Stomach (tissue), 9 donors: Measurements from ENCODE around the gene HLCS. TPM values are rescaled to one million over a fixed set of nuclear protein-coding genes. Genes with fewer than 3 reads are reported as not detected.

Source experiments
- DNase-seq, 2 donors: peaks; one replicate each; pipeline versions ENCODE4 v3.0.0 to v3.0.0-alpha.2; 2013 to 2019
- H3K27ac ChIP-seq, 5 donors: fragments of 200-600 bp in 4 of 5; sonication (generic) in 4 of 5; one replicate each; pipeline ENCODE4 v1.5.1; 2013 to 2019; ENCODE audit warnings: mild to moderate bottlenecking in 1 of 5, moderate library complexity in 1 of 5
- H3K27me3 ChIP-seq, 3 donors: fragments of 200-600 bp; sonication (generic); one replicate each; pipeline ENCODE4 v1.5.1; 2017 to 2019; ENCODE audit warnings: mixed run types in 1 of 3
- H3K36me3 ChIP-seq, 4 donors: fragments of 200-600 bp; sonication (generic); 1 replicate in 3 of 4; 2 replicates in 1 of 4; pipeline ENCODE4 v1.5.1; 2016 to 2019
- H3K4me1 ChIP-seq, 4 donors: fragments of 200-600 bp; sonication (generic); one replicate each; pipeline ENCODE4 v1.5.1; 2016 to 2019
- H3K4me3 ChIP-seq, 4 donors: fragments of 200-600 bp; sonication (generic) in 3 of 4; one replicate each; pipeline ENCODE4 v1.5.1; 2016 to 2019; ENCODE audit warnings: mild to moderate bottlenecking in 1 of 4
- H3K9me3 ChIP-seq, 4 donors: fragments of 200-600 bp; sonication (generic); one replicate each; pipeline ENCODE4 v1.5.1; 2016 to 2019
- EP300 ChIP-seq: sonication (generic); formaldehyde crosslinking; IDR thresholded peaks from one replicate; pipeline ENCODE4 v1.6.1; 2017; ENCODE audit warnings: antibody characterized with exemption
- POLR2A ChIP-seq, 4 donors: fragments of 450-650 bp; IDR thresholded peaks; one replicate each; pipeline ENCODE4 v1.6.1; 2016; ENCODE audit warnings: antibody characterized with exemption in 4 of 4, control low read depth in 2 of 4, mild to moderate bottlenecking in 1 of 4, moderate library complexity in 1 of 4
- POLR2AphosphoS5 ChIP-seq, 3 donors: sonication (generic); formaldehyde crosslinking; IDR thresholded peaks; one replicate each; pipeline ENCODE4 v1.6.1; 2016; ENCODE audit warnings: antibody characterized with exemption in 3 of 3
- WGBS, 5 donors: extraction: QIAGEN DNeasy Blood & Tissue Kit in 3 of 5; methylation state at CpG; one replicate each; pipeline versions ENCODE4 v1.1.5 to v1.1.7; 2013 to 2018; 5-methylcytosine and 5-hydroxymethylcytosine counted together
- intact Hi-C: fragments of 100-400 bp; cut with DNase I; formaldehyde crosslinking; loops from one replicate; pipeline ENCODE4 v1.15.1; 2023; ENCODE audit warnings: low total_unique reads
- polyA plus RNA-seq, 3 donors: library from polyadenylated mRNA; stranded (reverse); fragments of 200-250 nt; gene quantifications; one replicate each; pipeline ENCODE4 v1.2.3, GENCODE V29; 2013
- total RNA-seq, 5 donors: library from RNA; depleted of rRNA; stranded (reverse); fragments of >200 nt; gene quantifications; one replicate each; pipeline versions ENCODE4 v1.1.0 to v1.2.3, GENCODE V29; 2014 to 2016
- TF ChIP-seq, protein P1 (sequence below), 7 experiments: fragments of 450-650 bp in 4 of 7; fragments of 200-600 bp in 3 of 7; sonication (generic) in 3 of 7; IDR thresholded peaks; one replicate each; pipeline ENCODE4 v1.5.1; 2016 to 2019; ENCODE audit warnings: antibody characterized with exemption in 7 of 7, control low read depth in 2 of 7, mild to moderate bottlenecking in 1 of 7
- donor health status: healthy with polysubstance abuse.
- donor health status: Bipolar disorder and iron deficiency.
- donor health status: healthy.

HLCS gene
- total and polyA plus RNA-seq, 8 donors, result 2.3 to 35.1 (median 13.9) TPM

DNA sequence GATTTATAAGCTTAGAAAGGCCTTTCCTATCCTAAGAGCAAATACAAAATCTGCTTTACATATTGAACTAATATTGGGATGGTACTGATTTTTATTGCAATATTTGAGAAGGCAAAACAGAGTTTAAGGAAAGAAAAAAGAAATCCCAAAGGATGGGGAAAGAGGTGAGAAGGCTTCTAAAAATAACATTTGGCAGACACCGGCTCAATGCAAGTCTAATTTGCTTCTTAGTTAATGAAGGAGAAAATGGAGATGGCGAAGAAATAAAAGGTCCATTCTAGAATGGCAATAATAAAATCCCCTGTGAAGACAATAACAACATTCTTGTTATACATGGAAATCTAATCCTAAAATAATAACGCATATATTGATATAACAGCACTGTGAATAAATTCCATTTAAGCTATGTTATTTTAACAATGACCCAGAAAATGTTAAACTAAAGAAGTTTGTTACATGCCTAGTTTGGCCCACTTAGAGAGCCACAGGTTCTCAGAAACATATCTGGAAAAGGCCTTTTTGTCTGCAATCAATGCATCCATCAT is 117.7 kb downstream of the HLCS start:
- WGBS, 5 donors, result 85 to 97% (median 96%) methylated on average over 3 of the region's 3 CpGs
- H3K36me3 ChIP-seq, result no peaks in the 10 kb centered on the region
- no peak for DNase-seq

DNA sequence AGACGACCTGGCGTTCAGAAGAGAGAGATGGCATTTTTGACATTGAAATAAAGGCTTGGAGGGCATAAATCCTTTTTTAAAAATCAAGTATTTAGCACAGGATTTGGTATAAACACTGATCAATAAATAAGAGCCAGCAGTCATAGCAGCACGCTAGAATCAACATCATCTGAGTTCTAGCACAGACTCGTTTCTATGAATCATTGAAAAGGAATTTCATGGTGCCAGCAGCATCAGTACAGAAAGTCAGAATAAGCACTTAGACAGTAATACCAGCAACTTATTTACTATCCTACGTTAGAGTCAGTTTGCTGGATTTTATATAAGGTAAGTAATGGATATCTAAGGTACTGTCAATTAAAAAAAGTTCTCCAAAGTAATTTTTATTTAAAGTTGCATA is 119.3 kb downstream of the HLCS start:
- TF ChIP-seq, protein P1, sequence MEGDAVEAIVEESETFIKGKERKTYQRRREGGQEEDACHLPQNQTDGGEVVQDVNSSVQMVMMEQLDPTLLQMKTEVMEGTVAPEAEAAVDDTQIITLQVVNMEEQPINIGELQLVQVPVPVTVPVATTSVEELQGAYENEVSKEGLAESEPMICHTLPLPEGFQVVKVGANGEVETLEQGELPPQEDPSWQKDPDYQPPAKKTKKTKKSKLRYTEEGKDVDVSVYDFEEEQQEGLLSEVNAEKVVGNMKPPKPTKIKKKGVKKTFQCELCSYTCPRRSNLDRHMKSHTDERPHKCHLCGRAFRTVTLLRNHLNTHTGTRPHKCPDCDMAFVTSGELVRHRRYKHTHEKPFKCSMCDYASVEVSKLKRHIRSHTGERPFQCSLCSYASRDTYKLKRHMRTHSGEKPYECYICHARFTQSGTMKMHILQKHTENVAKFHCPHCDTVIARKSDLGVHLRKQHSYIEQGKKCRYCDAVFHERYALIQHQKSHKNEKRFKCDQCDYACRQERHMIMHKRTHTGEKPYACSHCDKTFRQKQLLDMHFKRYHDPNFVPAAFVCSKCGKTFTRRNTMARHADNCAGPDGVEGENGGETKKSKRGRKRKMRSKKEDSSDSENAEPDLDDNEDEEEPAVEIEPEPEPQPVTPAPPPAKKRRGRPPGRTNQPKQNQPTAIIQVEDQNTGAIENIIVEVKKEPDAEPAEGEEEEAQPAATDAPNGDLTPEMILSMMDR (IDR thresholded peaks at IDR 0.05), result no peak
- no peak for TF ChIP-seq POLR2AphosphoS5 (IDR thresholded peaks at IDR 0.05)
- no peak for TF ChIP-seq POLR2A (IDR thresholded peaks at IDR 0.05)
- TF ChIP-seq EP300, result no peak
- intact Hi-C loops, result no loop called here
- H3K4me3 ChIP-seq, result no peak overlapping the region
- peaks cover 0 to 12% (median 6%) of the 10 kb centered on the region in 4 donors for H3K4me1 ChIP-seq
- H3K9me3 ChIP-seq, result no peaks in the 10 kb centered on the region
- H3K36me3 ChIP-seq, result no peaks in the 10 kb centered on the region
- 51 to 57% (median 53%) methylated on average over 5 of the region's 5 CpGs for WGBS, 5 donors
- no peaks in the 10 kb centered on the region for H3K27me3 ChIP-seq
- peak in 1 of 2 donors; percentile 54 for DNase-seq
- no peak overlapping the region for H3K27ac ChIP-seq

More for the DNA sequence above, 117.7 kb downstream of the HLCS start:
- no peak overlapping the region for H3K27ac ChIP-seq
- H3K9me3 ChIP-seq, result no peaks in the 10 kb centered on the region
- intact Hi-C loops, result no loop called here
- H3K27me3 ChIP-seq, result no peaks in the 10 kb centered on the region
- no peak for TF ChIP-seq EP300
- no peak for TF ChIP-seq POLR2AphosphoS5 (IDR thresholded peaks at IDR 0.05)
- TF ChIP-seq POLR2A (IDR thresholded peaks at IDR 0.05), result no peak
- TF ChIP-seq, protein P1 (IDR thresholded peaks at IDR 0.05), result no peak
- peaks cover 0 to 12% (median 6%) of the 10 kb centered on the region in 4 donors for H3K4me1 ChIP-seq
- no peak overlapping the region for H3K4me3 ChIP-seq

DNA sequence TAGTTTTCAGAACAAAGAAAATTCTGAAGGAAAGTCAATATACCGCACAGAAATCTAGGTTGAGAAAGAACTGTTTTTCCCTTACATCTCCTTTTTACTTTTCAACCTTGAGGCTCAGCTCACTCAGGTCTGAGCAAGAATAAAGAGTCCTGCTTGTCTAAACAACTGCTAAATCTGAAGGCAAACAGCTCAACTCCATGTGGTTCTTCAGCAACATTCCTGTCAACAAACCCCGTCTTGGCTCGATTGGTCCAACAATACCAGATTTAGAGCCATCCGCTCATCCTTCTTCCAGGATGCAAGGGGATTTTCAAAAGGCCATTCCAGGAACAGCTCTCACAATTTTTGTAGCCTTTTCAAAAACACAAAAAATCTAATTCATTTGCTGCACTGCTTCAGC is 119.8 kb downstream of the HLCS start:
- TF ChIP-seq EP300, result no peak
- TF ChIP-seq POLR2A (IDR thresholded peaks at IDR 0.05), result no peak
- TF ChIP-seq, protein P1 (IDR thresholded peaks at IDR 0.05), result no peak
- no peak for TF ChIP-seq POLR2AphosphoS5 (IDR thresholded peaks at IDR 0.05)
- H3K9me3 ChIP-seq, result no peaks in the 10 kb centered on the region
- peaks cover 0 to 12% (median 6%) of the 10 kb centered on the region in 4 donors for H3K4me1 ChIP-seq
- H3K27me3 ChIP-seq, result no peaks in the 10 kb centered on the region
- DNase-seq, result peak in 1 of 2 donors; percentile 25
- WGBS, 5 donors, result 50 to 60% (median 53%) methylated on average over 4 of the region's 4 CpGs
- H3K36me3 ChIP-seq, result no peaks in the 10 kb centered on the region
- intact Hi-C loops, result no loop called here
- no peak overlapping the region for H3K4me3 ChIP-seq
- H3K27ac ChIP-seq, result no peak overlapping the region

DNA sequence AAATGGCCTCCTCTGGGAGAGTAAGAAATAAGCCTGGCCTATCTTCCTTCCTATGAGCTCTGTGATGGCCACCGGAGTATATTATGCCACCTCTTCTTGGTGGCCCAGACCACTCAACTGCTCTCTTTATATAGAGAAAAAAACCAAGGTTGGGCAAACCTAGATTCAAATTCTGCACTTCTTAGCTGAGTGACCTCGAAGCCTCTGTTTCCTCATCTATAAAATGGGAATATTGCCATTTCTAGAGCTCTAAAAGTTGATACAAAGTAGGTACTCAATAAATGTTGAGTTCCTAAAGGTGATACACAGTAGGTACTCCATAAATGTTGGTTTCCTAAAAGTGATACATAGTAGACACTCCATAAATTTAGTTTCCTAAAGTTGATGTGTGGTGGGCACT is 120.7 kb downstream of the HLCS start:
- Histone ChIP-seq H3K27ac (no peak overlapping the region), H3K36me3 (no peaks in the 10 kb centered on the region), H3K4me3 (no peak overlapping the region), H3K9me3 (no peaks in the 10 kb centered on the region), H3K4me1 (peaks cover 0 to 12% (median 6%) of the 10 kb centered on the region in 4 donors), H3K27me3 (no peaks in the 10 kb centered on the region)
- 94 to 99% (median 96%) methylated on average over 2 of the region's 2 CpGs for WGBS, 5 donors
- TF ChIP-seq EP300 (no peak), POLR2AphosphoS5 (IDR thresholded peaks at IDR 0.05) (no peak), POLR2A (IDR thresholded peaks at IDR 0.05) (no peak)
- TF ChIP-seq, protein P1 (IDR thresholded peaks at IDR 0.05), result no peak
- intact Hi-C loops, result no loop called here
- DNase-seq, result no peak
